Measurements from ENCODE around the gene CADPS2. TPM values are rescaled to one million over a fixed set of nuclear protein-coding genes. Genes with fewer than 3 reads are reported as not detected.

The CADPS2 gene
- total RNA-seq, 1 experiment from 2014 or later, result 7.4 TPM

DNA sequence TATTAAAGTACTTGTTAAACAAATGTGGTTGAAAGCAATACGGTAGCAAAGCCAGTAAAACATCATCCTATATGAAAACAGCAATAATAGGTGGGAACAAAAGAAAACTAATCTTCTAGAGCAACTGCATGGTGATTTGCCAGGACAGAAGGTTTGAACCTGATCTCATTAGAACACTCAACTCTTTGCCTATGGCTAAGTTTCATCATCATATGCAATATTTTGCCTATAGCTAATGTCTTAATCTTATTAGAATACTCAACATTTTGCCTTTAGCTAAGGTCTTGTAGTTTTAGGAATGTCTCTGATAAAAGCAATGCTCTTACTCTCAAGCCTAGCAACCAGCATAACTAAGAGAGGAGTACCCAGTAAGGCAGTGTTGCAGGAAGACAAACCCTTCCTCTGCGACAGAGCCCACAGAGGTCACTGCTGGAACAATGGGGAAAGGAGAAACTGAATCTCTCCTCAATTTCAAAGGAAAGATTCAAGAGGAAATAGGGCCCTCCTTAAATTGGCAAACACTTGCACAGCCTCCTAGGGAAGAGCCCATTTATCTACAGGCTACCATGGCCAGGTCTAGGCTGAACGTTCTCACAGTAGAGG lies 38.3 kb downstream of the CADPS2 start:
- intact Hi-C loops (cut with micrococcal nuclease), result no loop called here
- peaks cover 12% of the 10 kb centered on the region for H3K9me3 Mint-ChIP-seq (ENCODE audit: unreplicated experiment)
- H3K27me3 Mint-ChIP-seq (ENCODE audit: insufficient read depth, unreplicated experiment), result no peaks in the 10 kb centered on the region
- POLR2A ChIA-PET, result no interaction called here
- no peak for DNase-seq (ENCODE audit: unreplicated experiment)
- no TSS peak for BruUV-seq (replicated peaks)
- peaks cover 11% of the 10 kb centered on the region for H3K4me1 Mint-ChIP-seq (ENCODE audit: insufficient read depth, unreplicated experiment)
- no peak overlapping the region for H3K27ac Mint-ChIP-seq (ENCODE audit: low read depth, unreplicated experiment)
- CTCF ChIA-PET, result no interaction called here
- TF ChIP-seq, protein P1, sequence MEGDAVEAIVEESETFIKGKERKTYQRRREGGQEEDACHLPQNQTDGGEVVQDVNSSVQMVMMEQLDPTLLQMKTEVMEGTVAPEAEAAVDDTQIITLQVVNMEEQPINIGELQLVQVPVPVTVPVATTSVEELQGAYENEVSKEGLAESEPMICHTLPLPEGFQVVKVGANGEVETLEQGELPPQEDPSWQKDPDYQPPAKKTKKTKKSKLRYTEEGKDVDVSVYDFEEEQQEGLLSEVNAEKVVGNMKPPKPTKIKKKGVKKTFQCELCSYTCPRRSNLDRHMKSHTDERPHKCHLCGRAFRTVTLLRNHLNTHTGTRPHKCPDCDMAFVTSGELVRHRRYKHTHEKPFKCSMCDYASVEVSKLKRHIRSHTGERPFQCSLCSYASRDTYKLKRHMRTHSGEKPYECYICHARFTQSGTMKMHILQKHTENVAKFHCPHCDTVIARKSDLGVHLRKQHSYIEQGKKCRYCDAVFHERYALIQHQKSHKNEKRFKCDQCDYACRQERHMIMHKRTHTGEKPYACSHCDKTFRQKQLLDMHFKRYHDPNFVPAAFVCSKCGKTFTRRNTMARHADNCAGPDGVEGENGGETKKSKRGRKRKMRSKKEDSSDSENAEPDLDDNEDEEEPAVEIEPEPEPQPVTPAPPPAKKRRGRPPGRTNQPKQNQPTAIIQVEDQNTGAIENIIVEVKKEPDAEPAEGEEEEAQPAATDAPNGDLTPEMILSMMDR (IDR thresholded peaks at IDR 0.05; ENCODE audit: unreplicated experiment), result no peak
- H3K36me3 Mint-ChIP-seq (ENCODE audit: insufficient read depth, unreplicated experiment), result no peaks in the 10 kb centered on the region
- H3K4me3 Mint-ChIP-seq (ENCODE audit: unreplicated experiment), result no peak overlapping the region

DNA sequence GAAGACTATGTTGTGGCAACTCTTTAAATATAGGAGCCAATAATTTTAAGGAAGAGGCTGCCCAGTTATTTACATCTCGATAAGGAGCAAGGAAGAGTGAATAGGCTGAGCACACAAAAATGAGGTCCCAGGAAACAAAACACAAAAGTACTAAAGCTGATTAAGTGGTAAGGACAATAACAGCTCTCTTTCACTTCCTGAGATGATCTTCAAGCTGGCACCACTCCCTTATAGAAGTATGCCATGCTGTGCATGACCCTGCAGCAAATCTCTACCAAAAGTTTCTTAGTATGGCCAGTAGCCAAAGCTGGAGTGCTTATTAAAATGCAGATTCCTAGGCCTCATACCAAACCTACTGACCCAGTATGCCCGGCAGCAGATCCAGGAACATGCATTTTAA lies 39.7 kb downstream of the CADPS2 start:
- intact Hi-C loops (cut with micrococcal nuclease), result no loop called here
- CTCF ChIA-PET, result interaction anchor here (0.6 kb wide), 1 partner anchor 26 kb away, joined by 3 read pairs; no protein-coding TSS in a partner anchor
- Mint-ChIP-seq H3K27ac (ENCODE audit: low read depth, unreplicated experiment) (no peak overlapping the region), H3K4me3 (ENCODE audit: unreplicated experiment) (no peak overlapping the region), H3K4me1 (ENCODE audit: insufficient read depth, unreplicated experiment) (peaks cover 11% of the 10 kb centered on the region), H3K36me3 (ENCODE audit: insufficient read depth, unreplicated experiment) (no peaks in the 10 kb centered on the region), H3K9me3 (ENCODE audit: unreplicated experiment) (peaks cover 12% of the 10 kb centered on the region), H3K27me3 (ENCODE audit: insufficient read depth, unreplicated experiment) (no peaks in the 10 kb centered on the region)
- POLR2A ChIA-PET, result no interaction called here
- no peak for DNase-seq (ENCODE audit: unreplicated experiment)
- BruUV-seq (replicated peaks), result no TSS peak
- TF ChIP-seq, protein P1 (IDR thresholded peaks at IDR 0.05; ENCODE audit: unreplicated experiment), result no peak

DNA sequence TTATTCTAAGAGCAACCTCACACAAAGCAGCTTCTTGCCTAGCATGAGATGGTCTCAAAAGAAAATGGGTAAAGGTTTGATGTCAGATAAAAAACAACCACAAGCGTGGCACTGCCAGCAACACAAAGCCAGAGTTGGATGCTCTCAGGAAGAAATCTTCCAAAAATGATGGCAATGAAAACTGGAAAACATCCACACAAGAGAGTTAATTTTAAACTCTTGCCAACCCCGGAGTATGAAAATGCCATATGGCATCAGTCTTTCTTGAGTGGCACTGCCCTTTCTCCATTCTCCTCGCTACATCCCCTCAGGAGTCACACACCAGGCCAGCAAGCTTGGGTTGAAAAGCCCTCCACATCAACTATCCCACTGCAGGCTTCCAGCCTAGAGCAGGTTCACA lies 41.0 kb downstream of the CADPS2 start:
- POLR2A ChIA-PET, result no interaction called here
- H3K9me3 Mint-ChIP-seq (ENCODE audit: unreplicated experiment), result peaks cover 7% of the 10 kb centered on the region
- CTCF ChIA-PET, result interaction anchor here (0.6 kb wide), 1 partner anchor 308 kb away, joined by 3 read pairs; no protein-coding TSS in a partner anchor
- intact Hi-C loops (cut with micrococcal nuclease), result no loop called here
- no peak for DNase-seq (ENCODE audit: unreplicated experiment)
- TF ChIP-seq, protein P1 (IDR thresholded peaks at IDR 0.05; ENCODE audit: unreplicated experiment), result no peak
- no peak overlapping the region for H3K27ac Mint-ChIP-seq (ENCODE audit: low read depth, unreplicated experiment)
- no peaks in the 10 kb centered on the region for H3K36me3 Mint-ChIP-seq (ENCODE audit: insufficient read depth, unreplicated experiment)
- no peak overlapping the region for H3K4me3 Mint-ChIP-seq (ENCODE audit: unreplicated experiment)
- peaks cover 11% of the 10 kb centered on the region for H3K4me1 Mint-ChIP-seq (ENCODE audit: insufficient read depth, unreplicated experiment)
- no peaks in the 10 kb centered on the region for H3K27me3 Mint-ChIP-seq (ENCODE audit: insufficient read depth, unreplicated experiment)
- no TSS peak for BruUV-seq (replicated peaks)

GRCh38 chr7:122844191-122844988 lies 41.9 kb downstream of the CADPS2 start:
- H3K4me1 Mint-ChIP-seq (ENCODE audit: insufficient read depth, unreplicated experiment), result peaks cover 11% of the 10 kb centered on the region
- intact Hi-C loops (cut with micrococcal nuclease), result no loop called here
- peaks cover 7% of the 10 kb centered on the region for H3K9me3 Mint-ChIP-seq (ENCODE audit: unreplicated experiment)
- TF ChIP-seq, protein P1 (IDR thresholded peaks at IDR 0.05; ENCODE audit: unreplicated experiment), result no peak
- no peak for DNase-seq (ENCODE audit: unreplicated experiment)
- no peak overlapping the region for H3K27ac Mint-ChIP-seq (ENCODE audit: low read depth, unreplicated experiment)
- H3K27me3 Mint-ChIP-seq (ENCODE audit: insufficient read depth, unreplicated experiment), result no peaks in the 10 kb centered on the region
- BruUV-seq (replicated peaks), result no TSS peak
- no peaks in the 10 kb centered on the region for H3K36me3 Mint-ChIP-seq (ENCODE audit: insufficient read depth, unreplicated experiment)
- H3K4me3 Mint-ChIP-seq (ENCODE audit: unreplicated experiment), result no peak overlapping the region
- ChIA-PET CTCF (no interaction called here), POLR2A (no interaction called here)

All from MCF 10A (cell line).